IMR-90 (cell line): ENCODE results near the gene BAIAP2L1. TPM values are rescaled to one million over a fixed set of nuclear protein-coding genes. Genes with fewer than 3 reads are reported as not detected.

Experiments
- ATAC-seq: fragments of 200-7000 bp; cut with Tn5 transposase; 2 replicates; pipeline ENCODE4 v1.9.1; 2020; ENCODE audit warnings: low read depth, mild to moderate bottlenecking, moderate library complexity
- BruUV-seq: library from RNA; stranded (reverse); fragments of 400-500 nt; replicated peaks from 2 replicates; lab custom pipeline; 2021; lab: Mats Ljungman, UMichigan
- CTCF ChIA-PET: fragments of 300-600 bp; formaldehyde crosslinking; extraction: SDS; loops from one replicate; lab custom pipeline; 2021; ENCODE audit warnings: antibody characterized with exemption; lab: Yijun Ruan, JAX
- POLR2A ChIA-PET: fragments of 300-600 bp; sonication (Branson Sonifier 250); formaldehyde crosslinking; loops from one replicate; lab custom pipeline; 2022; ENCODE audit warnings: antibody characterized with exemption; ENCODE audit not compliant: unreplicated experiment; lab: Charles Lee
- DNase-seq: peaks from one replicate; pipeline ENCODE4 v3.0.0; 2013
- H2AFZ ChIP-seq: replicated peaks from 2 replicates; pipeline ENCODE3; 2013; ENCODE audit warnings: low read length, mild to moderate bottlenecking; ENCODE audit not compliant: poor library complexity
- H2AK5ac ChIP-seq: 2 replicates; pipeline ENCODE4 v1.6.1; 2013; ENCODE audit warnings: low read depth, low read length, inconsistent platforms
- H2AK9ac ChIP-seq: replicated peaks from 2 replicates; pipeline ENCODE3; 2013; ENCODE audit warnings: mild to moderate bottlenecking, low read depth, low read length, moderate library complexity; ENCODE audit not compliant: poor library complexity
- H2BK120ac ChIP-seq: 2 replicates; pipeline ENCODE4 v1.6.1; 2013; ENCODE audit warnings: low read depth, low read length, inconsistent platforms
- H2BK15ac ChIP-seq: 3 replicates; pipeline ENCODE4 v1.6.1; 2013; ENCODE audit warnings: low read depth, low read length, inconsistent platforms
- H2BK20ac ChIP-seq: 2 replicates; pipeline ENCODE4 v1.6.1; 2013; ENCODE audit warnings: low read depth, mild to moderate bottlenecking, inconsistent platforms, low read length, moderate library complexity
- H2BK5ac ChIP-seq: 2 replicates; pipeline ENCODE4 v1.6.1; 2013; ENCODE audit warnings: mild to moderate bottlenecking, low read depth, low read length, inconsistent platforms; ENCODE audit not compliant: poor library complexity, severe bottlenecking
- H3K14ac ChIP-seq: replicated peaks from 2 replicates; pipeline ENCODE4 v1.6.1; 2013; ENCODE audit warnings: low read depth, low read length, inconsistent platforms
- H3K18ac ChIP-seq: 2 replicates; pipeline ENCODE4 v1.6.1; 2013; ENCODE audit warnings: low read depth, low read length, control low read depth
- H3K23ac ChIP-seq: 2 replicates; pipeline ENCODE4 v1.6.1; 2013; ENCODE audit warnings: low read depth, low read length, inconsistent platforms
- H3K27ac ChIP-seq: 2 replicates; pipeline ENCODE4 v1.5.1; 2013; ENCODE audit warnings: mild to moderate bottlenecking, control low read depth, low read length; ENCODE audit not compliant: insufficient read depth
- H3K27me3 ChIP-seq: 2 replicates; pipeline ENCODE4 v1.6.1; 2013; ENCODE audit warnings: low read length; ENCODE audit not compliant: control insufficient read depth, insufficient read depth
- H3K36me3 ChIP-seq: 2 replicates; pipeline ENCODE4 v1.6.1; 2013; ENCODE audit warnings: low read length, mixed read lengths; ENCODE audit not compliant: control insufficient read depth, insufficient read depth
- H3K4ac ChIP-seq: 2 replicates; pipeline ENCODE4 v1.6.1; 2013; ENCODE audit warnings: low read depth, low read length, inconsistent platforms
- H3K4me1 ChIP-seq: 2 replicates; pipeline ENCODE4 v1.6.1; 2013; ENCODE audit warnings: low read length, mixed read lengths; ENCODE audit not compliant: control insufficient read depth, insufficient read depth
- H3K4me2 ChIP-seq: 2 replicates; pipeline ENCODE4 v1.6.1; 2013; ENCODE audit warnings: low read depth, mild to moderate bottlenecking, control low read depth, low read length, moderate library complexity
- H3K4me3 ChIP-seq: 2 replicates; pipeline ENCODE4 v1.5.1; 2013; ENCODE audit warnings: low read depth, mild to moderate bottlenecking, control low read depth, low read length, moderate library complexity; ENCODE audit not compliant: insufficient read depth
- H3K56ac ChIP-seq: 2 replicates; pipeline ENCODE4 v1.6.1; 2013; ENCODE audit warnings: low read length, inconsistent platforms; ENCODE audit not compliant: insufficient read depth; ENCODE audit errors: extremely low read depth
- H3K79me1 ChIP-seq, 2 experiments: 2 replicates each; pipeline ENCODE4 v1.6.1; 2013; ENCODE audit warnings: low read length in 2 of 2, inconsistent platforms in 1 of 2, low read depth in 1 of 2
- H3K9ac ChIP-seq: 2 replicates; pipeline ENCODE4 v1.6.1; 2013; ENCODE audit warnings: low read depth, low read length, control low read depth
- H3K9me1 ChIP-seq: 2 replicates; pipeline ENCODE4 v1.6.1; 2013; ENCODE audit warnings: low read length, inconsistent platforms; ENCODE audit not compliant: insufficient read depth
- H3K9me3 ChIP-seq: 2 replicates; pipeline ENCODE4 v1.6.1; 2013; ENCODE audit warnings: low read length; ENCODE audit not compliant: control insufficient read depth, insufficient read depth
- H4K20me1 ChIP-seq: 2 replicates; pipeline ENCODE4 v1.6.1; 2013; ENCODE audit warnings: low read length, inconsistent platforms; ENCODE audit not compliant: insufficient read depth
- H4K5ac ChIP-seq: 2 replicates; pipeline ENCODE4 v1.6.1; 2013; ENCODE audit warnings: mild to moderate bottlenecking, low read depth, low read length, control low read depth
- H4K8ac ChIP-seq, 2 experiments: 2 replicates each; pipeline ENCODE4 v1.6.1; 2013; ENCODE audit warnings: low read depth in 2 of 2, low read length in 2 of 2, control low read depth in 1 of 2, inconsistent platforms in 1 of 2
- H4K91ac ChIP-seq: 2 replicates; pipeline ENCODE4 v1.6.1; 2013; ENCODE audit warnings: low read depth, low read length, inconsistent platforms; ENCODE audit not compliant: insufficient read depth
- MAFK ChIP-seq: IDR thresholded peaks from 2 replicates; pipeline ENCODE4 v1.6.1; 2012; ENCODE audit warnings: low read depth, low read length, improper control_type of control experiment
- NFE2L2 ChIP-seq: fragments of 150-350 bp; IDR thresholded peaks from 2 replicates; pipeline ENCODE4 v1.6.1; 2016; ENCODE audit warnings: low read depth, mild to moderate bottlenecking, low read length
- WGBS, 2 experiments: methylation state at CpG; one replicate each; pipeline versions ENCODE4 v1.1.5 to v1.1.7; 2013; ENCODE audit warnings: missing lambda C conversion rate in 2 of 2; ENCODE audit not compliant: insufficient read length in 1 of 2; ENCODE audit errors: extremely low coverage in 2 of 2; 5-methylcytosine and 5-hydroxymethylcytosine counted together
- dilution Hi-C: fragments of 300-500 bp; cut with HindIII; formaldehyde crosslinking; loops from one replicate; pipeline ENCODE4 v1.14.3; 2018; ENCODE audit warnings: low sequenced_read_pairs; ENCODE audit not compliant: unreplicated experiment
- in situ Hi-C: fragments of 300-500 bp; cut with MboI; formaldehyde crosslinking; loops from 3 replicates; pipeline ENCODE4 v1.14.3; 2019; ENCODE audit warnings: low sequenced_read_pairs, inconsistent platforms, mixed read lengths
- intact Hi-C: fragments of 100-400 bp; cut with micrococcal nuclease; formaldehyde crosslinking; loops from 2 replicates; pipeline ENCODE4 v1.10.0; 2022
- polyA plus RNA-seq, 3 experiments: library from polyadenylated mRNA; depleted of rRNA; stranded (reverse); fragments of >200 nt; gene quantifications; 2 replicates each; pipeline ENCODE4 v1.2.3, GENCODE V29; 2012; ENCODE audit warnings: low replicate concordance in 1 of 3
- total RNA-seq: library from RNA; depleted of rRNA; stranded (reverse); fragments of >200 nt; gene quantifications from 2 replicates; pipeline ENCODE4 v1.2.3, GENCODE V29; 2012

The BAIAP2L1 gene
- total and polyA plus RNA-seq, 2 of the 4 experiments (the other 2 are of a cell fraction), result 2.2 to 6.0 TPM

- DNase-seq (no peak), ATAC-seq (no peak)
- H3K9me1 ChIP-seq, result peaks cover 14% of the 10 kb centered on the region
- intact Hi-C loops, result no loop called here
- ChIA-PET CTCF (no interaction called here), POLR2A (no interaction called here)
- no TSS peak for BruUV-seq
- H3K9ac ChIP-seq, result no peak overlapping the region
- H3K4me3 ChIP-seq, result no peak overlapping the region
- H3K14ac ChIP-seq, result no peak overlapping the region
- no peak overlapping the region for H4K5ac ChIP-seq
- no peak overlapping the region for H2BK15ac ChIP-seq
- TF ChIP-seq NFE2L2 (no peak), MAFK (no peak)
- 90% methylated on average over 3 of the region's 9 CpGs; no CpG with 5 or more reads in 1 of the 2 experiments for WGBS, 2 experiments
- H3K4ac ChIP-seq, result no peak overlapping the region
- H2BK120ac ChIP-seq, result no peak overlapping the region
- H3K79me1 ChIP-seq, result peaks cover 0 to 22% of the 10 kb centered on the region in 2 experiments; a peak in 2 of 4 replicates
- no peak overlapping the region for H4K91ac ChIP-seq
- H2BK20ac ChIP-seq, result no peak overlapping the region
- H3K56ac ChIP-seq, result no peak overlapping the region
- in situ Hi-C loops, result loop anchor here (25.0 kb wide), 1 partner anchor 418 kb away; no protein-coding TSS in a partner anchor
- H3K9me3 ChIP-seq, result no peaks in the 10 kb centered on the region
- H3K4me1 ChIP-seq, result no peaks in the 10 kb centered on the region; the same call in 1 of the 2 replicates
- H3K18ac ChIP-seq, result no peak overlapping the region
- H4K8ac ChIP-seq, result no peak overlapping the region
- H3K23ac ChIP-seq, result no peak overlapping the region
- H2AFZ ChIP-seq, result no peak overlapping the region
- H2BK5ac ChIP-seq, result no peak overlapping the region
- no peaks in the 10 kb centered on the region for H4K20me1 ChIP-seq
- no peak overlapping the region for H3K4me2 ChIP-seq
- no peaks in the 10 kb centered on the region for H3K36me3 ChIP-seq
- no peak overlapping the region for H3K27ac ChIP-seq
- no peak overlapping the region for H2AK9ac ChIP-seq
- no peak overlapping the region for H2AK5ac ChIP-seq
- dilution Hi-C loops, result no loop called here
- H3K27me3 ChIP-seq, result no peaks in the 10 kb centered on the region
Observed at GRCh38 chr7:98319176-98319575, 81.7 kb downstream of the BAIAP2L1 start.
